GM11168 (cell line): ENCODE results near the gene PAN3.

ENCODE experiments used
- in situ Hi-C: fragments of 300-500 bp; cut with MboI; formaldehyde crosslinking; loops from one replicate; pipeline ENCODE4 v1.12.0; 2022; ENCODE audit warnings: low sequenced_read_pairs; ENCODE audit not compliant: unreplicated experiment

PAN3 gene

GRCh38 chr13:28282451-28282850, 144.1 kb downstream of the PAN3 start:
- in situ Hi-C loops, result no loop called here

GRCh38 chr13:28283600-28283999, 145.3 kb downstream of the PAN3 start:
- in situ Hi-C loops, result no loop called here

GRCh38 chr13:28286263-28286662, 147.9 kb downstream of the PAN3 start:
- in situ Hi-C loops, result no loop called here

GRCh38 chr13:28297341-28297740, 159.0 kb downstream of the PAN3 start:
- in situ Hi-C loops, result no loop called here

- in situ Hi-C loops, result no loop called here
These were observed 161.6 kb downstream of the PAN3 start for GRCh38 chr13:28299916-28300315.

- in situ Hi-C loops, result no loop called here
These were observed 163.5 kb downstream of the PAN3 start for GRCh38 chr13:28301839-28302238.

GRCh38 chr13:28306325-28306724, 168.0 kb downstream of the PAN3 start:
- in situ Hi-C loops, result no loop called here

- in situ Hi-C loops, result no loop called here
These were observed 175.2 kb downstream of the PAN3 start for GRCh38 chr13:28313579-28313978.

- in situ Hi-C loops, result no loop called here
These were observed 176.5 kb downstream of the PAN3 start for GRCh38 chr13:28314879-28315278.

GRCh38 chr13:28316129-28316528, 177.8 kb downstream of the PAN3 start:
- in situ Hi-C loops, result no loop called here

GRCh38 chr13:28316836-28317235, 178.5 kb downstream of the PAN3 start:
- in situ Hi-C loops, result no loop called here

- in situ Hi-C loops, result no loop called here
These were observed 180.2 kb downstream of the PAN3 start for GRCh38 chr13:28318496-28318895.

- in situ Hi-C loops, result no loop called here
These were observed 181.2 kb downstream of the PAN3 start for GRCh38 chr13:28319528-28319927.

GRCh38 chr13:28320209-28320608, 181.9 kb downstream of the PAN3 start:
- in situ Hi-C loops, result loop anchor here (10.0 kb wide), 2 partner anchors 315 to 475 kb away; no protein-coding TSS in a partner anchor

- in situ Hi-C loops, result loop anchor here (10.0 kb wide), 2 partner anchors 314 to 474 kb away; no protein-coding TSS in a partner anchor
These were observed 182.7 kb downstream of the PAN3 start for GRCh38 chr13:28320884-28321574.

- in situ Hi-C loops, result loop anchor here (10.0 kb wide), 2 partner anchors 313 to 473 kb away; no protein-coding TSS in a partner anchor
These were observed 183.4 kb downstream of the PAN3 start for GRCh38 chr13:28321756-28322155.

- in situ Hi-C loops, result loop anchor here (10.0 kb wide), 2 partner anchors 312 to 472 kb away; no protein-coding TSS in a partner anchor
These were observed 184.0 kb downstream of the PAN3 start for GRCh38 chr13:28322256-28322905.

- in situ Hi-C loops, result loop anchor here (10.0 kb wide), 2 partner anchors 311 to 471 kb away; no protein-coding TSS in a partner anchor
These were observed 185.9 kb downstream of the PAN3 start for GRCh38 chr13:28324181-28324789.

- in situ Hi-C loops, result loop anchor here (10.0 kb wide), 2 partner anchors 310 to 470 kb away; no protein-coding TSS in a partner anchor
These were observed 186.7 kb downstream of the PAN3 start for GRCh38 chr13:28325022-28325421.

- in situ Hi-C loops, result loop anchor here (10.0 kb wide), 2 partner anchors 309 to 469 kb away; no protein-coding TSS in a partner anchor
These were observed 187.7 kb downstream of the PAN3 start for GRCh38 chr13:28326056-28326455.
